ENCODE results near the gene PDRG1. TPM values are rescaled to one million over a fixed set of nuclear protein-coding genes. Genes with fewer than 3 reads are reported as not detected.
"Not testable (repeated sequence)": the region's sequence is repeated elsewhere in the genome, so short reads cannot be mapped to it uniquely, and the experiment has no call there.

PDRG1 gene
- total RNA-seq, 1 experiment from 2014 or later: 48.2 TPM

DNA sequence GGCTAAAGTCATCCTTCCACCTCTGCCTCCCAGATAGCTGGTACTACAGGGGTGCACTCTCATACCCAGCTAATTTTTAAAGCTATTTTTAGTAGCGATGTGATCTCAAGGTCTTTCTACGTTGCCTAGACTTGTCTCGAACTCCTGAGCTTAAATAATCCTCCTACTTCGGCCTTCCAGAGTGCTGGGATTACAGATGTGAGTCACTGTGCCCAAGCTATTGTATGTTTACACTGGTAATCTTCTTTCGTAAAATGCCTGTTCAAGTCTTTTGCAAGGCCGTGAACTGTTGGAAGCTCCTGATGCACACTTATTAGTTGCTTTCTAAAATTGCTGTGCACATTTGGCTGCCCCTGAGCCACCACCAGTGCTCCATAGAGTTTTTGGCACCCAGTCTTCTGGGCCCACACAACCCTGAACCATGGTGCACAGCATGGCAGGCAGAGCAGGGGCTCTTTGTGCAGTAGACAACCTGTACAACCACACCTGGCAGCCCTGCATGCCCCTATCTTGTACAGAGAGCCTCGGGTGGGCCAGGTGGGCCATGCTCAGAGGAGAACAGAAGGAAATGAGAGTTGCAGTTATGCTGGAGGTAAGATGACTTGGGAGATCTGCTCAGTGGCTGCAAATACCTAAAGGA is 33.3 kb downstream of the PDRG1 start:
- ChIA-PET CTCF (no interaction called here), POLR2A (no interaction called here)
- no peak overlapping the region for H3K4me3 ChIP-seq (ENCODE audit: low read depth in 2 of 2, low read length in 2 of 2)
- H3K27ac ChIP-seq (ENCODE audit: low read length): no peak overlapping the region
- H3K9me3 ChIP-seq (ENCODE audit: control insufficient read depth, insufficient read depth, low read depth, low read length): no peaks in the 10 kb centered on the region
- no peaks in the 10 kb centered on the region for H3K36me3 ChIP-seq (ENCODE audit: control insufficient read depth, insufficient read depth, low read length)
- BruUV-seq (replicated peaks): no TSS peak
- in situ Hi-C loops (cut with HindIII; ENCODE audit: low pct_unique_long_range_greater_than_20kb, low sequenced_read_pairs) (no loop called here), intact Hi-C loops (cut with micrococcal nuclease; ENCODE audit: unreplicated experiment) (no loop called here)
- no peaks in the 10 kb centered on the region for H3K27me3 ChIP-seq (ENCODE audit: control insufficient read depth, insufficient read depth, low read length)
- ATAC-seq (no peak), DNase-seq (ENCODE audit: low read depth, low spot score) (no peak)
- H3K4me1 ChIP-seq (ENCODE audit: control insufficient read depth, insufficient read depth, low read length): peaks cover 4% of the 10 kb centered on the region; the same call in 1 of the 2 replicates
- TF ChIP-seq, protein P1, sequence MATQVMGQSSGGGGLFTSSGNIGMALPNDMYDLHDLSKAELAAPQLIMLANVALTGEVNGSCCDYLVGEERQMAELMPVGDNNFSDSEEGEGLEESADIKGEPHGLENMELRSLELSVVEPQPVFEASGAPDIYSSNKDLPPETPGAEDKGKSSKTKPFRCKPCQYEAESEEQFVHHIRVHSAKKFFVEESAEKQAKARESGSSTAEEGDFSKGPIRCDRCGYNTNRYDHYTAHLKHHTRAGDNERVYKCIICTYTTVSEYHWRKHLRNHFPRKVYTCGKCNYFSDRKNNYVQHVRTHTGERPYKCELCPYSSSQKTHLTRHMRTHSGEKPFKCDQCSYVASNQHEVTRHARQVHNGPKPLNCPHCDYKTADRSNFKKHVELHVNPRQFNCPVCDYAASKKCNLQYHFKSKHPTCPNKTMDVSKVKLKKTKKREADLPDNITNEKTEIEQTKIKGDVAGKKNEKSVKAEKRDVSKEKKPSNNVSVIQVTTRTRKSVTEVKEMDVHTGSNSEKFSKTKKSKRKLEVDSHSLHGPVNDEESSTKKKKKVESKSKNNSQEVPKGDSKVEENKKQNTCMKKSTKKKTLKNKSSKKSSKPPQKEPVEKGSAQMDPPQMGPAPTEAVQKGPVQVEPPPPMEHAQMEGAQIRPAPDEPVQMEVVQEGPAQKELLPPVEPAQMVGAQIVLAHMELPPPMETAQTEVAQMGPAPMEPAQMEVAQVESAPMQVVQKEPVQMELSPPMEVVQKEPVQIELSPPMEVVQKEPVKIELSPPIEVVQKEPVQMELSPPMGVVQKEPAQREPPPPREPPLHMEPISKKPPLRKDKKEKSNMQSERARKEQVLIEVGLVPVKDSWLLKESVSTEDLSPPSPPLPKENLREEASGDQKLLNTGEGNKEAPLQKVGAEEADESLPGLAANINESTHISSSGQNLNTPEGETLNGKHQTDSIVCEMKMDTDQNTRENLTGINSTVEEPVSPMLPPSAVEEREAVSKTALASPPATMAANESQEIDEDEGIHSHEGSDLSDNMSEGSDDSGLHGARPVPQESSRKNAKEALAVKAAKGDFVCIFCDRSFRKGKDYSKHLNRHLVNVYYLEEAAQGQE (IDR thresholded peaks at IDR 0.05; ENCODE audit: insufficient read depth in 1 of 2, low read depth in 2 of 2, low read length in 1 of 2): no peak
- no peak for TF ChIP-seq SIN3A (IDR thresholded peaks at IDR 0.05; ENCODE audit: borderline replicate concordance, insufficient read depth, low read depth, low read length)
- TF ChIP-seq, protein P2, sequence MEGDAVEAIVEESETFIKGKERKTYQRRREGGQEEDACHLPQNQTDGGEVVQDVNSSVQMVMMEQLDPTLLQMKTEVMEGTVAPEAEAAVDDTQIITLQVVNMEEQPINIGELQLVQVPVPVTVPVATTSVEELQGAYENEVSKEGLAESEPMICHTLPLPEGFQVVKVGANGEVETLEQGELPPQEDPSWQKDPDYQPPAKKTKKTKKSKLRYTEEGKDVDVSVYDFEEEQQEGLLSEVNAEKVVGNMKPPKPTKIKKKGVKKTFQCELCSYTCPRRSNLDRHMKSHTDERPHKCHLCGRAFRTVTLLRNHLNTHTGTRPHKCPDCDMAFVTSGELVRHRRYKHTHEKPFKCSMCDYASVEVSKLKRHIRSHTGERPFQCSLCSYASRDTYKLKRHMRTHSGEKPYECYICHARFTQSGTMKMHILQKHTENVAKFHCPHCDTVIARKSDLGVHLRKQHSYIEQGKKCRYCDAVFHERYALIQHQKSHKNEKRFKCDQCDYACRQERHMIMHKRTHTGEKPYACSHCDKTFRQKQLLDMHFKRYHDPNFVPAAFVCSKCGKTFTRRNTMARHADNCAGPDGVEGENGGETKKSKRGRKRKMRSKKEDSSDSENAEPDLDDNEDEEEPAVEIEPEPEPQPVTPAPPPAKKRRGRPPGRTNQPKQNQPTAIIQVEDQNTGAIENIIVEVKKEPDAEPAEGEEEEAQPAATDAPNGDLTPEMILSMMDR (IDR thresholded peaks at IDR 0.05): no peak

DNA sequence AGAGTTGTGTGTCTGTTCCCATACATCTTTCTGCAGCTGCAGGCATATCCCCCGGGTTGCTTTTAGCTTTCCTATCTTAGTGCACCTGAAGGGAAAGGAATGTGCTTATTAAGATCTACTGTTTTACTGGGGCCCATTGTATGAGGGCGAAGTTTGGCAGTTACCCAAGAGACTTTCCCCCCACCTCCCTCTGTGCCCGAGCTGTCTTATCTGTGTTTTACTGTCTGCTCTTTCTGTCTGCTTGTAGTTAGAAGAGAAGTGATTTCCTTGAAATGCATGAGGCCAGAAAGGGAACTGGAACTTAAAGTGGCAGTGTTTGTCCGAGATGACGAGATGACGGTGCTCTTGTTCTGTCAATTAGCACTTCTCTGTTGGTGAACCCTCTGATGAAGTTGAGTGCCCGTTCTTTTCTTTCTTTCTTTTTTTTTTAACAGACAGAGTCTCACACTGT is 33.9 kb downstream of the PDRG1 start:
- ATAC-seq; H3K36me3 ChIP-seq (ENCODE audit: control insufficient read depth, insufficient read depth, low read length); in situ Hi-C loops (cut with HindIII; ENCODE audit: low pct_unique_long_range_greater_than_20kb, low sequenced_read_pairs); H3K9me3 ChIP-seq (ENCODE audit: control insufficient read depth, insufficient read depth, low read depth, low read length); H3K27me3 ChIP-seq (ENCODE audit: control insufficient read depth, insufficient read depth, low read length); H3K27ac ChIP-seq (ENCODE audit: low read length); CTCF ChIA-PET; H3K4me3 ChIP-seq (ENCODE audit: low read depth in 2 of 2, low read length in 2 of 2); intact Hi-C loops (cut with micrococcal nuclease; ENCODE audit: unreplicated experiment); POLR2A ChIA-PET; DNase-seq (ENCODE audit: low read depth, low spot score); BruUV-seq (replicated peaks); H3K4me1 ChIP-seq (ENCODE audit: control insufficient read depth, insufficient read depth, low read length): not testable (repeated sequence)

DNA sequence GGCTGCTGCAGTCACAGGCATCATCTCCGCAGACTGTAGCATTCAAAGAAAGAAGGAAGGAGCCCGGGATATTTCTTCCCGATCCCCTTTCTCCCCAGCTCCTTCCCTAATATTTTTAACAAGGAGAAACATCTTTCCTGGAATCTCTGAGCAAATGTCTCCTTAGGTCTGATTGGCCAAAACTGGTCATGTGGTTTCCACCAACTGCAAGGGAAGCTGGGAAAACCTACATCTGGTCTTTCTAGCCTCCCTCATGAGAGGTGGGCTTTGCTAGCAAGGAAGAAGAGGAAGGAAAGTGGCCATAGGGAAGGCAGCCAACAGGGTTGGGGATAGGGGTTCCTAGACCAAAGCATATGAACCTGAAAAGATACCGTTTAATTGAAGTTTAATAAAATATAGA is 35.1 kb downstream of the PDRG1 start:
- ChIA-PET POLR2A (no interaction called here), CTCF (interaction anchor here (0.6 kb wide), 1 partner anchor 10 kb away, joined by 8 read pairs; no protein-coding TSS in a partner anchor)
- DNase-seq (ENCODE audit: low read depth, low spot score): no peak
- intact Hi-C loops (cut with micrococcal nuclease; ENCODE audit: unreplicated experiment): no loop called here
- Histone ChIP-seq H3K27me3 (ENCODE audit: control insufficient read depth, insufficient read depth, low read length) (no peaks in the 10 kb centered on the region), H3K4me3 (ENCODE audit: low read depth in 2 of 2, low read length in 2 of 2) (no peak overlapping the region), H3K36me3 (ENCODE audit: control insufficient read depth, insufficient read depth, low read length) (no peaks in the 10 kb centered on the region), H3K4me1 (ENCODE audit: control insufficient read depth, insufficient read depth, low read length) (peaks cover 4% of the 10 kb centered on the region; the same call in 1 of the 2 replicates), H3K9me3 (ENCODE audit: control insufficient read depth, insufficient read depth, low read depth, low read length) (no peaks in the 10 kb centered on the region), H3K27ac (ENCODE audit: low read length) (no peak overlapping the region)
- no TSS peak for BruUV-seq (replicated peaks)
- in situ Hi-C loops (cut with HindIII; ENCODE audit: low pct_unique_long_range_greater_than_20kb, low sequenced_read_pairs): no loop called here
- TF ChIP-seq SIN3A (IDR thresholded peaks at IDR 0.05; ENCODE audit: borderline replicate concordance, insufficient read depth, low read depth, low read length) (no peak), POLR2AphosphoS5 (IDR thresholded peaks at IDR 0.05; ENCODE audit: low read depth, low read length) (no peak), TCF7L2 (IDR thresholded peaks at IDR 0.05; ENCODE audit: low read depth, low read length) (no peak)
- TF ChIP-seq, protein P2 (IDR thresholded peaks at IDR 0.05): no peak
- ATAC-seq: no peak
